DMS53 (cell line): ENCODE results near the gene EPOP.

Experiments used
- DNase-seq: peaks from one replicate; lab custom pipeline; 2025; lab: John Stamatoyannopoulos, UW

The EPOP gene

GRCh38 chr17:38674014-38674748 lies 576 bp downstream of the EPOP start:
- DNase-seq = peak; percentile 67

- DNase-seq = peak; percentile 54
Observed at GRCh38 chr17:38673707-38674013, 1.1 kb downstream of the EPOP start.

GRCh38 chr17:38672788-38673706 lies 1.7 kb downstream of the EPOP start:
- DNase-seq = no peak

GRCh38 chr17:38671939-38672720 lies 2.6 kb downstream of the EPOP start:
- DNase-seq = no peak

- DNase-seq = no peak
Observed at GRCh38 chr17:38669520-38669919, 5.2 kb downstream of the EPOP start.

GRCh38 chr17:38667787-38668122 lies 7.0 kb downstream of the EPOP start:
- DNase-seq = no peak

- peak; percentile 82 for DNase-seq
Observed at GRCh38 chr17:38667099-38667786, 7.5 kb downstream of the EPOP start.

GRCh38 chr17:38663964-38664644 lies 10.7 kb downstream of the EPOP start:
- DNase-seq = no peak

GRCh38 chr17:38663125-38663751 lies 11.5 kb downstream of the EPOP start:
- peak; percentile 91 for DNase-seq

- DNase-seq = peak; percentile 69
Observed at GRCh38 chr17:38660097-38661025, 14.4 kb downstream of the EPOP start.

GRCh38 chr17:38659415-38659814 lies 15.3 kb downstream of the EPOP start:
- no peak for DNase-seq

- DNase-seq = no peak
Observed at GRCh38 chr17:38658741-38659345, 15.9 kb downstream of the EPOP start.

GRCh38 chr17:38657824-38658740 lies 16.7 kb downstream of the EPOP start:
- DNase-seq = no peak

- no peak for DNase-seq
Observed at GRCh38 chr17:38656959-38657823, 17.6 kb downstream of the EPOP start.

- no peak for DNase-seq
Observed at GRCh38 chr17:38654411-38655398, 20.1 kb downstream of the EPOP start.

- no peak for DNase-seq
Observed at GRCh38 chr17:38653679-38654078, 21.1 kb downstream of the EPOP start.
